Loucy (cell line): Measurements from ENCODE around the gene NDST4.

Experiments used
- H2AFZ ChIP-seq: fragments of 200-600 bp; sonication (generic); 2 replicates; pipeline ENCODE4 v1.6.0; 2016; ENCODE audit warnings: antibody characterized with exemption, mild to moderate bottlenecking, low read length, moderate library complexity
- H3F3A ChIP-seq: fragments of 200-600 bp; 2 replicates; pipeline ENCODE4 v1.6.0; 2016; ENCODE audit warnings: antibody characterized with exemption, low read depth, mild to moderate bottlenecking
- H3K27me3 ChIP-seq: fragments of 200-600 bp; sonication (generic); 2 replicates; pipeline ENCODE4 v1.6.1; 2014; ENCODE audit warnings: low read length, mild to moderate bottlenecking; ENCODE audit not compliant: insufficient read depth, poor library complexity, severe bottlenecking
- H3K36me3 ChIP-seq: fragments of 200-600 bp; sonication (generic); 2 replicates; pipeline ENCODE4 v1.6.1; 2016; ENCODE audit warnings: low read length; ENCODE audit not compliant: insufficient read depth
- H3K4me1 ChIP-seq: fragments of 200-600 bp; sonication (generic); 2 replicates; pipeline ENCODE4 v1.5.1; 2014; ENCODE audit warnings: low read length, mild to moderate bottlenecking; ENCODE audit not compliant: insufficient read depth, poor library complexity, severe bottlenecking
- H3K4me2 ChIP-seq: fragments of 200-600 bp; sonication (generic); 2 replicates; pipeline ENCODE4 v1.6.0; 2014; ENCODE audit warnings: antibody characterized with exemption, low read length, low read depth, mild to moderate bottlenecking; ENCODE audit not compliant: poor library complexity, severe bottlenecking
- H3K4me3 ChIP-seq: fragments of 200-600 bp; sonication (generic); 2 replicates; pipeline ENCODE4 v1.5.1; 2014; ENCODE audit warnings: low read length, mild to moderate bottlenecking, mixed read lengths; ENCODE audit not compliant: poor library complexity, severe bottlenecking
- H3K79me2 ChIP-seq: fragments of 200-600 bp; sonication (generic); 2 replicates; pipeline ENCODE4 v1.6.1; 2014; ENCODE audit warnings: low read length; ENCODE audit not compliant: insufficient read depth
- H3K9ac ChIP-seq: fragments of 200-600 bp; sonication (generic); 2 replicates; pipeline ENCODE4 v1.6.0; 2014; ENCODE audit warnings: mild to moderate bottlenecking, low read depth, low read length, moderate library complexity; ENCODE audit not compliant: poor library complexity, severe bottlenecking
- H3K9me2 ChIP-seq: fragments of 200-600 bp; sonication (generic); replicated peaks from 2 replicates; pipeline ENCODE4 v1.6.1; 2016; ENCODE audit warnings: low read depth, low read length, mixed read lengths
- H3K9me3 ChIP-seq: fragments of 200-600 bp; sonication (generic); 2 replicates; pipeline ENCODE4 v1.6.1; 2014; ENCODE audit warnings: mild to moderate bottlenecking, antibody characterized with exemption, low read length, low read depth; ENCODE audit not compliant: insufficient read depth
- H4K20me1 ChIP-seq: fragments of 200-600 bp; sonication (generic); 2 replicates; pipeline ENCODE4 v1.6.0; 2014; ENCODE audit warnings: antibody characterized with exemption, low read length, mild to moderate bottlenecking; ENCODE audit not compliant: insufficient read depth, poor library complexity, severe bottlenecking
- EZH2phosphoT487 ChIP-seq: fragments of 200-600 bp; IDR thresholded peaks from 2 replicates; pipeline ENCODE4 v1.6.1; 2018; ENCODE audit warnings: antibody characterized with exemption, mild to moderate bottlenecking, moderate library complexity, borderline replicate concordance
- TF ChIP-seq, protein P1 (sequence below): fragments of 200-600 bp; sonication (generic); conservative IDR thresholded peaks from 2 replicates; pipeline ENCODE4 v1.5.1; 2014; ENCODE audit warnings: mild to moderate bottlenecking, antibody characterized with exemption, low read length

The NDST4 gene

DNA sequence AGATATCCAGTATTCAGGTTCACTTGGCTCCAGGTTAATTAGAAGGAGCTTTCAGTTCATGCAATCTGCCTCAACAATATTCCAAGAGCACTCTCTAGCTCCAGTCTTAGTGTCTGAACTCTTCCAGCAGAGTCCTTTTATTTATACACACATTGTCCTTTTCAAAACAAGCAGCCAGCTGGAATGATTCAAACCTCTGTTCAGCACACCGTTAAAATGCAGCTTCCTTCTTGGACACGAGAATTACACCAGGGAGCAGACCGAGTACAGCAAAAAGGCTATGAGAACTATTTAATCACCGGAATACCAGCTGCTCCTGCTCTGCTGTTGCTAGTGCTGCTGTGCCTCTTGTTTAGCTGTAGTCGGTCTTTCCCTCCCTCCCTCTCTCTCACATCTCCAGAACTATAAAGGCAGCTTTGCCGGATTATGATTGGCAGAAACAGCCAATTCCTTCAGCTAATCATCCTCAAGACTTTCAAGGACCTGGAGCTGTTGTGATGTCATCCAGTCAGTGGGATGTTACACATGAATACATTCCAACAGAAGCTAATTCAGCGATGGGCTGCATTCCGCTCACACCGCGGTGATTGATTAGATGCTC, at the start of gene NDST4:
TSS of gene NDST4 (minus strand) at position 115 of the 601 bp plus-strand sequence. CDS start 36,584 bp downstream, outside the sequence.
- Histone ChIP-seq H3K4me2 (no peak within 1 kb of the TSS), H2AFZ (no peak within 1 kb of the TSS), H3K27me3 (no peaks in the 10 kb centered on the region), H3K79me2 (no peaks in the 10 kb centered on the region), H3F3A (no peaks in the 10 kb centered on the region), H3K4me3 (no peak within 1 kb of the TSS), H3K9me2 (no peaks in the 10 kb centered on the region), H3K36me3 (no peaks in the 10 kb centered on the region), H3K4me1 (no peaks in the 10 kb centered on the region), H3K9me3 (no peaks in the 10 kb centered on the region), H3K9ac (no peak within 1 kb of the TSS), H4K20me1 (no peaks in the 10 kb centered on the region)
- TF ChIP-seq, protein P1, sequence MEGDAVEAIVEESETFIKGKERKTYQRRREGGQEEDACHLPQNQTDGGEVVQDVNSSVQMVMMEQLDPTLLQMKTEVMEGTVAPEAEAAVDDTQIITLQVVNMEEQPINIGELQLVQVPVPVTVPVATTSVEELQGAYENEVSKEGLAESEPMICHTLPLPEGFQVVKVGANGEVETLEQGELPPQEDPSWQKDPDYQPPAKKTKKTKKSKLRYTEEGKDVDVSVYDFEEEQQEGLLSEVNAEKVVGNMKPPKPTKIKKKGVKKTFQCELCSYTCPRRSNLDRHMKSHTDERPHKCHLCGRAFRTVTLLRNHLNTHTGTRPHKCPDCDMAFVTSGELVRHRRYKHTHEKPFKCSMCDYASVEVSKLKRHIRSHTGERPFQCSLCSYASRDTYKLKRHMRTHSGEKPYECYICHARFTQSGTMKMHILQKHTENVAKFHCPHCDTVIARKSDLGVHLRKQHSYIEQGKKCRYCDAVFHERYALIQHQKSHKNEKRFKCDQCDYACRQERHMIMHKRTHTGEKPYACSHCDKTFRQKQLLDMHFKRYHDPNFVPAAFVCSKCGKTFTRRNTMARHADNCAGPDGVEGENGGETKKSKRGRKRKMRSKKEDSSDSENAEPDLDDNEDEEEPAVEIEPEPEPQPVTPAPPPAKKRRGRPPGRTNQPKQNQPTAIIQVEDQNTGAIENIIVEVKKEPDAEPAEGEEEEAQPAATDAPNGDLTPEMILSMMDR = no peak
- TF ChIP-seq EZH2phosphoT487 = no peak

DNA sequence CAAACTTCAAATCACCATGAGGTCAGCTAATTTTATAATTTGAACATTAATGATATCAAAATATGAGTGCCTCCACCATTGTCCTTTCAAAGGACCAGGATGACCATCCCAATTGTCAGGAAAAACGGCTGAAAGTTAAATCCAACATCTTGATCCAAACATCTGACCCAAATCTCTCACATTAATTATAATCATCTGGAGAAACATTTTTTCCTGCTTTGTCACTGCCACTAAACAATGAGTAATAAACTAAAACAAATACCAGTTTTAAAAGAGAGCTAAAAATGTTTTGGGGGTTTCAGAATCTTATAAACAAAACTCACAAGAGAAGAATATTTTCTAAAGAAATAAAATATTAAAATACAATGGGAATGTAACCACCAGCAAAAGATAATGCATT, 45.7 kb upstream of the NDST4 start:
- TF ChIP-seq, protein P1 = no peak
- TF ChIP-seq EZH2phosphoT487 = no peak
- Histone ChIP-seq H3K9me2 (no peaks in the 10 kb centered on the region), H3K4me3 (no peak overlapping the region), H3K9me3 (no peaks in the 10 kb centered on the region), H3K79me2 (no peaks in the 10 kb centered on the region), H2AFZ (no peak overlapping the region), H3K27me3 (no peaks in the 10 kb centered on the region), H3K4me1 (no peaks in the 10 kb centered on the region), H4K20me1 (no peaks in the 10 kb centered on the region), H3F3A (no peaks in the 10 kb centered on the region), H3K9ac (no peak overlapping the region), H3K4me2 (no peak overlapping the region), H3K36me3 (no peaks in the 10 kb centered on the region)

DNA sequence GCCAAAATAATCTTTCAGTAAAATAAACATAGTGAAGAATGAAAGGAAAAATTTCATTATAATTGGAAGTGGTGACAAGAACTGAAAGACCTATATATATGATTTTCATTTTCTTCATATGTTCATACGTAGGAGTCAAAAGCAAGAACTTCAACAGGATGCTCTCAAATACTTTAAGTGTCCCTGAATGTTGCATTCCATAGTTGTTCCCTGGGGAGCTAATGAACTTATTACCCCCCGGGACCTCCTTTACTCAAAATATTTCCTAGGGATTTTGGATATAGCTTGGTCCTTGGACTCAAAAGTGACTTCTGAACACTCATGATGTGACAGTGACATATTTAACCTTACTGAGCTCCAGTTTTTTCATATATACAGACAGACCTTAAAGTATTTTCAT, 44.9 kb upstream of the NDST4 start:
- Histone ChIP-seq H3K9me2 (no peaks in the 10 kb centered on the region), H3K9ac (no peak overlapping the region), H3K9me3 (no peaks in the 10 kb centered on the region), H3K27me3 (no peaks in the 10 kb centered on the region), H3K36me3 (no peaks in the 10 kb centered on the region), H3K79me2 (no peaks in the 10 kb centered on the region), H3F3A (no peaks in the 10 kb centered on the region), H3K4me3 (no peak overlapping the region), H3K4me2 (no peak overlapping the region), H2AFZ (no peak overlapping the region), H3K4me1 (no peaks in the 10 kb centered on the region), H4K20me1 (no peaks in the 10 kb centered on the region)
- TF ChIP-seq, protein P1 = no peak
- TF ChIP-seq EZH2phosphoT487 = no peak
